ENCODE data around the gene STX3.
"Not testable (repeated sequence)": the region's sequence is repeated elsewhere in the genome, so short reads cannot be mapped to it uniquely, and the experiment has no call there.

Gene STX3

DNA sequence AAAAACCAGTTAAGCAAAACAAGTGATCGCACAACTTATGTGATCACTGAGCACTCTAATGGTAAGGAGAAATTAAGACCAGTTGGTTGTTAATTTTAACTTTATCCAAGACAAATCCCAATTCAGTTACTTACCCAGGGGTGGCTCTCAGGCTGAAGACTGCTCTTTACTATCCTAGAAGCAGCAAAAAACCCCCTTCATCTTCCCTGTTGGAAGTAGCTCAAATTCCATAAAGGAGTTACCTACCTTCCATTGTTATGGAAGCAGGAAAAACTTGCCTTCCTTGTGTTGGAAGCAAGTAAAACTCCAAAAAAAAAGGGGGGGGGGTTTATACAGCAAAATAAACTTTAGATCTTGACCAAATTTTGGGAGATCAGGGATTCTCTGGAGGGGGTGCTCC lies 60.6 kb downstream of the STX3 start:
- H3K4me3 Mint-ChIP-seq = no peak overlapping the region
- H3K9me3 Mint-ChIP-seq = peaks cover 4% of the 10 kb centered on the region
- H3K27me3 Mint-ChIP-seq = no peaks in the 10 kb centered on the region
- H3K36me3 Mint-ChIP-seq (ENCODE audit: low read depth) = no peaks in the 10 kb centered on the region
- no peak overlapping the region for H3K27ac Mint-ChIP-seq
- ATAC-seq (no peak), DNase-seq (no peak)
- peaks cover 21% of the 10 kb centered on the region for H3K4me1 Mint-ChIP-seq

DNA sequence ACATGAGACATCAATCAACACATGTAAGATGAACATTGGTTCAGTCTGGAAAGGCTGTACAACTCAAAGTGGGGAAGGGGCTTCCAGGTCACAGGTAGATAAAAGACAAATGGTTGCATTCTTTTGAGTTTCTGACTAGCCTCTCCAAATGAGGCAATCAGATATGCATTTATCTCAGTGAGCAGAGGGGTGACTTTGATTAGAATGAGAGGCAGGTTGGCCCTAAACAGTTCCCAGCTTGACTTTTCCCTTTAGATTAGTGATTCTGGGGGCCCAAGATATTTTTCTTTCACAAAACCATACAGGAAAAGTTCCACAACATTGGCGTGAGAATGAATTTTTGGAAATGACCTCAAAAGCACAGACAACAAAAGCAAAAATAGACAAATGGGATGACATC lies 61.3 kb downstream of the STX3 start:
- not testable (repeated sequence) for DNase-seq; ATAC-seq; H3K27ac Mint-ChIP-seq; H3K36me3 Mint-ChIP-seq (ENCODE audit: low read depth); H3K9me3 Mint-ChIP-seq; H3K4me3 Mint-ChIP-seq; H3K27me3 Mint-ChIP-seq
- peaks cover 15% of the 10 kb centered on the region for H3K4me1 Mint-ChIP-seq

GRCh38 chr11:59818572-59818971 lies 63.4 kb downstream of the STX3 start:
- no peak overlapping the region for H3K27ac Mint-ChIP-seq
- H3K36me3 Mint-ChIP-seq (ENCODE audit: low read depth) = no peaks in the 10 kb centered on the region
- H3K4me3 Mint-ChIP-seq = no peak overlapping the region
- ATAC-seq = no peak
- H3K4me1 Mint-ChIP-seq = peaks cover 17% of the 10 kb centered on the region
- no peaks in the 10 kb centered on the region for H3K9me3 Mint-ChIP-seq
- H3K27me3 Mint-ChIP-seq = no peaks in the 10 kb centered on the region
- no peak for DNase-seq

- Mint-ChIP-seq H3K4me3 (no peak overlapping the region), H3K9me3 (no peaks in the 10 kb centered on the region), H3K4me1 (peaks cover 11% of the 10 kb centered on the region), H3K36me3 (ENCODE audit: low read depth) (no peaks in the 10 kb centered on the region), H3K27me3 (no peaks in the 10 kb centered on the region), H3K27ac (no peak overlapping the region)
- ATAC-seq (peak; percentile 61), DNase-seq (no peak)
These were observed 67.9 kb downstream of the STX3 start for GRCh38 chr11:59822989-59823566.

DNA sequence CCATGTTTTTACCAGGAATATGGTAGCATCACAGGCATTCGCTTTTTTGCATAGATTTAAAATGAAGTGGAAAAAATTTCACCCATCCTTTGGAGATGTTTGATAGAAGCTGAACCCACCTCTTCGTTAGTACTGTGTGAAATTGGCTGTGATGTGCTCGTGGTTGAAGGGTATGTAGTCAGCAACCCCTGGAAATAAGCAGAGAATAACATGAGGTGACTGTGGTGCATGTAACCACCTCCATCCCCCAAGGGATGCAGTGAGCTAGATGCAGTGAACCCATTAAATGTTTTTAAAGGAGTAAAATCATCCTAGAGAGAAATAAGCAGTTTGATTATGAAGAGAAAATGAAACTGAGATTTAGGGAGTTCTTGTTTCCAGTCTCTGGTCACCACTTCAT lies 74.2 kb downstream of the STX3 start:
- DNase-seq (no peak), ATAC-seq (peak; percentile 61)
- Mint-ChIP-seq H3K9me3 (no peaks in the 10 kb centered on the region), H3K27ac (no peak overlapping the region), H3K36me3 (ENCODE audit: low read depth) (no peaks in the 10 kb centered on the region), H3K27me3 (no peaks in the 10 kb centered on the region), H3K4me3 (no peak overlapping the region), H3K4me1 (peaks cover 6% of the 10 kb centered on the region)

- no peak for ATAC-seq
- Mint-ChIP-seq H3K4me3 (no peak overlapping the region), H3K9me3 (no peaks in the 10 kb centered on the region), H3K36me3 (ENCODE audit: low read depth) (no peaks in the 10 kb centered on the region), H3K4me1 (peaks cover 6% of the 10 kb centered on the region), H3K27ac (no peak overlapping the region), H3K27me3 (no peaks in the 10 kb centered on the region)
- DNase-seq = no peak
These were observed 78.4 kb downstream of the STX3 start for GRCh38 chr11:59833602-59834001.

- no peaks in the 10 kb centered on the region for H3K36me3 Mint-ChIP-seq (ENCODE audit: low read depth)
- no peak for ATAC-seq
- no peaks in the 10 kb centered on the region for H3K9me3 Mint-ChIP-seq
- peaks cover 2% of the 10 kb centered on the region for H3K27me3 Mint-ChIP-seq
- no peaks in the 10 kb centered on the region for H3K4me1 Mint-ChIP-seq
- H3K4me3 Mint-ChIP-seq = no peak overlapping the region
- no peak overlapping the region for H3K27ac Mint-ChIP-seq
- no peak for DNase-seq
These were observed 84.4 kb downstream of the STX3 start for GRCh38 chr11:59839615-59840014.

DNA sequence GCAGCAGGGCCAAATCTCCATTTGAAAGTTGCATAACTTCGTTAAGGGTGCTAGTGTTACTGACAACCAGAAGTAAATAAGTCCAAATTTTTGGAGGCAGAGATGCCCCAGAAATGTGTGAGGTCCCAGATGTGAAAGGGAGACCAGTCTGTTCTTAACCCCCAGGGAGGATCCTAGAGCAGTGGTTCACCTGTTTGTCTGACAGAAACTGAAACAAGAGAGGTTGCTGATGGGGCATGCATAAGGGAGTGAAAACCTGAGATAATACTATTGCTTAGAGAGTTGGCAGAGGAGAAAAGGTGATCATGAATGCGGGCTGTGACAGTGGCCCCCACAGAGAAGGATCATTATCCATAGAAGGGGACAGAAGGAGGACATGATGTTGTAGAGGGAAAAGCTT lies 86.3 kb downstream of the STX3 start:
- H3K27me3 Mint-ChIP-seq = peaks cover 5% of the 10 kb centered on the region
- no peak overlapping the region for H3K4me3 Mint-ChIP-seq
- no peaks in the 10 kb centered on the region for H3K36me3 Mint-ChIP-seq (ENCODE audit: low read depth)
- H3K4me1 Mint-ChIP-seq = no peaks in the 10 kb centered on the region
- ATAC-seq (no peak), DNase-seq (no peak)
- H3K9me3 Mint-ChIP-seq = no peaks in the 10 kb centered on the region
- no peak overlapping the region for H3K27ac Mint-ChIP-seq

DNA sequence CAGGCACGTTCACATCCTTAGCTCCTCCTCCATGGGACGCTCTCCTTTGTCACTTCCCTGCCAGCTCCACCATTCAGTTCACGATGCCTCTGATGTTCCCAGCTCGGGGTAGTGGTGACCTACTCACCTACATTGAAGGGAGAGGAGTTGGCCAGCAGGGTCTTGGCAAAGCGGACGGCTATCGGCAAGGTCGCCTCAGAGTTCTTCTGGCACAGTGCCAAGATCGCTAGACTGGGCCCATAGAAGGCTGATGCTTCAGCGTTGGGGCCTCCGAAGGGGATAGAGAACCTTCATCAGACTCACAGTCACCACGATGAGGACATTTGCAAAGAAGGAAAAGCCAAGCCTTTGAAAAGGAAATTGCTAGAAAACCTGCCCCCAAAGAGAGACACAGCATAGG lies 87.1 kb downstream of the STX3 start:
- DNase-seq (no peak), ATAC-seq (no peak)
- no peaks in the 10 kb centered on the region for H3K4me1 Mint-ChIP-seq
- peaks cover 5% of the 10 kb centered on the region for H3K27me3 Mint-ChIP-seq
- H3K4me3 Mint-ChIP-seq = no peak overlapping the region
- H3K9me3 Mint-ChIP-seq = no peaks in the 10 kb centered on the region
- H3K27ac Mint-ChIP-seq = no peak overlapping the region
- H3K36me3 Mint-ChIP-seq (ENCODE audit: low read depth) = no peaks in the 10 kb centered on the region

DNA sequence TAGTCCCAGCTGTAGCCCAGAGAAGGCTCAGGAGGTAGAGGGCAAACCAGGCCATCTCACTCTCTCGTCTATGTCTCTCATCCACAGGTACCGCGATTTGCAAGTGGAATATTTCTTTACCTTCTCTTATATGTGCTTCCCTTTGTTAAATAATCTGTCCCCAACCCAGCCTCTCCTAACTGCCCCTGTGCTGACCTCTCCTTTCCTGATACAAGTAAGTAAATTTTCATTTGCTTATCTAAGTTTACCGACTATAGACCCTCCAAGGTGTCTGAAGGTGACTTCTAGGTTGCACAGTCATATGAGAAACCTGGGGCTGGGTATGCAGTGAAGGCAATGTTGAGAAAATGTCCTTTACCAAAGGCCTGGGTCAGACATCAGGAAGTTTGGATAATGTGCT lies 90.2 kb downstream of the STX3 start, which contains the start of gene CBLIF:
Gene CBLIF (minus strand): TSS at position 101 of the 400 bp plus-strand sequence. CDS start 46 bp downstream, at position 55.
- H3K4me1 Mint-ChIP-seq = no peaks in the 10 kb centered on the region
- H3K9me3 Mint-ChIP-seq = no peaks in the 10 kb centered on the region
- no peak within 1 kb of the TSS for H3K4me3 Mint-ChIP-seq
- ATAC-seq = no peak
- no peak within 1 kb of the TSS for H3K27ac Mint-ChIP-seq
- no peaks in the 10 kb centered on the region for H3K36me3 Mint-ChIP-seq (ENCODE audit: low read depth)
- peaks cover 5% of the 10 kb centered on the region for H3K27me3 Mint-ChIP-seq
- no peak for DNase-seq

GRCh38 chr11:59846556-59846955 lies 91.4 kb downstream of the STX3 start:
- Mint-ChIP-seq H3K27me3 (peaks cover 5% of the 10 kb centered on the region), H3K36me3 (ENCODE audit: low read depth) (no peaks in the 10 kb centered on the region), H3K27ac (no peak overlapping the region), H3K9me3 (peaks cover 3% of the 10 kb centered on the region), H3K4me1 (no peaks in the 10 kb centered on the region), H3K4me3 (no peak overlapping the region)
- DNase-seq = no peak
- ATAC-seq = no peak

DNA sequence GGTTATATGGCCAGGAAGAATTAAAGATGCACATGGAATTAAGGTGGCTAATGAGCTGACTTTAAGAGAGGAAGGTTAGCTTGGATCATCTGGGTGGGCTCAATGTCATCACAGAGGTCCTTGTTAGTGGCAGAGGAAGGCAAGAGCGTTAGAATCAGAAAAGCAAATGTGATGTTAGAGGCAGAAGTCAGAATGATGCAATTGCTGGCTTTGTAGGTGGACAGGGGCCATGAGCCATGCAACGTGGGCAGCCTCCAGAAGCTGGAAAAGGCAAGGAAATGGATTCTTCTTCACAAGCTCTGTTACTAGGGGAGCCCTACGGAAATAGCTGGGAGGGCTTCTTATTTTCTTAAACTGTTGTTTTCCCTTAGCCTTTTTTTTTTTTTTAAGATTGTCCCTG lies 92.5 kb downstream of the STX3 start:
- Mint-ChIP-seq H3K9me3 (peaks cover 3% of the 10 kb centered on the region), H3K27ac (no peak overlapping the region), H3K36me3 (ENCODE audit: low read depth) (no peaks in the 10 kb centered on the region), H3K27me3 (peaks cover 5% of the 10 kb centered on the region), H3K4me1 (no peaks in the 10 kb centered on the region), H3K4me3 (no peak overlapping the region)
- no peak for DNase-seq
- no peak for ATAC-seq

- H3K27ac Mint-ChIP-seq; H3K27me3 Mint-ChIP-seq; H3K36me3 Mint-ChIP-seq (ENCODE audit: low read depth); H3K4me3 Mint-ChIP-seq; ATAC-seq; H3K9me3 Mint-ChIP-seq; H3K4me1 Mint-ChIP-seq; DNase-seq: not testable (repeated sequence)
These were observed 93.3 kb downstream of the STX3 start for GRCh38 chr11:59848439-59848838.

DNA sequence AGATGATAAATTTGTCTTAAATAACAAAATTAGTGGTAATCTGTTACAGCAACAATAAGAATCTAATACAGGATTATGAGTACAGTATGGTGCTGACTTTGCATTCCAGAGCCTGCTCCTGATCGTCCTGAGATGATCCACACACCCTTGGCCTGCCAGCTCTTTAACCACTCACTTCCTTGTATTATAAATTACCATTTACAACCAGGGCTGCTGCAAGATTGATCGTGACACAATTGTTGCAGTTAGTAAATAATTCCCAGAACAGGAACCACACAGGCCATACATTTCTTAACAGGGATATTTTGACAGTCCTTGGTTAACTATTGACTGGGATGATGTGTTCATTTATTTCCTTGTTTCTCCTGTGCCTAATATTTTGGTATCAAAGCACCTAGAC lies 94.0 kb downstream of the STX3 start:
- no peak for DNase-seq
- Mint-ChIP-seq H3K4me1 (no peaks in the 10 kb centered on the region), H3K9me3 (peaks cover 3% of the 10 kb centered on the region), H3K36me3 (ENCODE audit: low read depth) (no peaks in the 10 kb centered on the region), H3K4me3 (no peak overlapping the region), H3K27me3 (peaks cover 3% of the 10 kb centered on the region), H3K27ac (no peak overlapping the region)
- ATAC-seq = no peak

DNA sequence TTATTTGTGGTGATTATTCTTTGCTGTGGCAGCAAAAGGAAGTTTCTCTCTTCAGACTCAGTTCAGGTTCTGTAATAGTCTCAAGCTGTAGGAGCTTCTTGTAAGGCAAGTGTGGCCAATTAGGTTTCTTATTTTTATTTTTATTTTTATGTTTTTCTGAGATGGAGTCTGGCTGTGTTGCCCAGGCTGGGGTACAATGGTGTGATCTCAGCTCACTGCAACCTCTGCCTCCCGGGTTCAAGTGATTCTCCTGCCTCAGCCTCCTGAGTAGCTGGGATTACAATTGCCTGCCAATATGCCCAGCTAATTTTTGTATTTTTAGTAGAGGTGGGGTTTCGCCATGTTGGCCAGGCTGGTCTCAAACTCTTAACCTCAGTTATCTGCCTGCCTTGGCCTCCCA lies 94.4 kb downstream of the STX3 start:
- not testable (repeated sequence) for DNase-seq; ATAC-seq; H3K9me3 Mint-ChIP-seq; H3K27me3 Mint-ChIP-seq; H3K4me1 Mint-ChIP-seq; H3K4me3 Mint-ChIP-seq; H3K27ac Mint-ChIP-seq; H3K36me3 Mint-ChIP-seq (ENCODE audit: low read depth)

- H3K27ac Mint-ChIP-seq; H3K9me3 Mint-ChIP-seq; H3K4me1 Mint-ChIP-seq; ATAC-seq; H3K4me3 Mint-ChIP-seq; H3K27me3 Mint-ChIP-seq; DNase-seq; H3K36me3 Mint-ChIP-seq (ENCODE audit: low read depth): not testable (repeated sequence)
These were observed 96.2 kb downstream of the STX3 start for GRCh38 chr11:59851416-59851815.

Data from activated naive CD8-positive, alpha-beta T cell treated with anti-CD3 and anti-CD28 coated beads, Interleukin-2, amount 50 U/mL, for 24 hours (primary cell).